Activated naive CD4-positive, alpha-beta T cell treated with Interleukin-2 at 50 U/mL for 16 hours (primary cell): ENCODE results near the gene TBC1D4.
"Not testable (repeated sequence)": the region's sequence is repeated elsewhere in the genome, so short reads cannot be mapped to it uniquely, and the experiment has no call there.

Experiments used
- DNase-seq: peaks from one replicate; pipeline ENCODE4 v3.0.0-alpha.2; 2020

TBC1D4 gene

GRCh38 chr13:75316427-75316826 is 165.5 kb downstream of the TBC1D4 start:
- no peak for DNase-seq

GRCh38 chr13:75312884-75313520 is 169.0 kb downstream of the TBC1D4 start:
- peak; percentile 55 for DNase-seq

GRCh38 chr13:75309981-75310580 is 171.9 kb downstream of the TBC1D4 start:
- DNase-seq, result no peak

GRCh38 chr13:75308222-75308621 is 173.7 kb downstream of the TBC1D4 start:
- DNase-seq, result peak; percentile 36

DNA sequence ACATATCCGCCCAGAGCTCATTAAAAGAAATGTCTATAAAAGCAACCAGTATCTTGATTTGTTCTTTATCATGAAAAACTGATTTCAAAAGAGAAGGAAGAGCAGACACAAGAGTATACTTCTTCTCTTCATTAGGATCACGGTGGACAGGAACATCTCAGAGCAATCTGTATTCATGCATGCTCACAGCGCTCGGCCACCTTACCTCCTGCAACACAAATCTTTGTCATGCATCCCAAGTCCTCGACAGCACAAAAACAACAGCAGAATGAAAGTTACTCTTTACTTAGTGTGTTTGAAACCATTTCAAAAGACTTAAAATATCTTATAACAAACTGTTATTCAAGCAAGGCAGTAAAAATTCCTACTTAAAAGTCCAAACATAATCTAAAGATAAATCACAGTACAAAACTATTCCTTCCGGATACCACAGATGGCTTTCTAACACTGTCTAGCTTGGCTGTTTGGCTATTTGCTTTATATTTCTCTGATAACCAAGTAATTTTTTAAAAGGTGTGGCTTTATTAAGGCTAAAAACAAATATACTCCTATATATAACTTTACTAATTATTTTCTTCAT is 174.5 kb downstream of the TBC1D4 start:
- no peak for DNase-seq

DNA sequence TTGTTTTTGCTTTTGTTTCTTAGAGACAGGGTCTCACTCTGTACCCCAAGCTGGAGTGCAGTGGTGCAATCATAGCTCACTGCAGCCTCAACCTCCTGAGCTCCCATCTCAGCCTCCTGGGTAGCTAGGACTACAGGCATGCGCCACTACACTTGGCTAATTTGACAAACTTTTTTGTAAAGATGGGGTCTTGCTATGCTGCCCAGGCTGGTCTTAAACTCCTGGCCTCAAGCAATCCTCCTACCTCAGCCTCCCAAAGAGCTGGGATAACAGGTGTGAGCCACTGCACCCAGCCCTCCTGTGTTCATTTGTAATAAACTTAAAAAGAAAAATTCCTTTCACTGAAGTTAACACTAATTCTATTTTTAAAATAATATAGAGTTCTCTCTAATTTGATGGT is 175.0 kb downstream of the TBC1D4 start:
- not testable (repeated sequence) for DNase-seq

GRCh38 chr13:75305059-75305458 is 176.9 kb downstream of the TBC1D4 start:
- no peak for DNase-seq

- no peak for DNase-seq
These were observed 178.7 kb downstream of the TBC1D4 start for GRCh38 chr13:75303263-75303662.

DNA sequence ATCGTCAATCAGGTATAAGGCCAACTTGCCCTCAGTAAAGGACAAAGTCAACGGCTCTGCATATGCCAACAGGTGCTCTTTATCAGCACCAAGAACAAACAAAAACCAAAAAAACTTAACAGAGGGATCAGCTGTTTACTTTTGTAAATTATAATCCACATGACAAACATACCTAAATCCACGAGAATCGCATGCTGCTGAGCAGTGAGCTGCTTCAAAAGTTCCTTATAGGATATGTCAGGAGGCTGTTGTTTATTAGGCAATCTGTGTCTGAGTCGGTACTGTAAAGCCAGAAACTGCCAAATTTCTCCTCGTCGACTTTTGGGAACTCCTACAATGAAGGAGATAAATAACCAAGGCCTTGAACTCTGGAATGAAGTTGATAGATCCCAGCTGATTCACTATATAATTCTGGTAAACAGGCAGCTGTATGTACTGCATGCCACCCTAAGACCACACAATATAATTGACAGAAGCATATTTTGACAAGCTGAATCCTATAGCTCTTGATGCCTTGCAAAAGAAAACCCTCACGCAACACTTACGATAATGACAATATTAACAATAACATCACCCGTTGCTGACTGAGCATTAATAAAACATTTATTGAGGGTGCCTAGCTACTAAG is 179.8 kb downstream of the TBC1D4 start:
- no peak for DNase-seq

DNA sequence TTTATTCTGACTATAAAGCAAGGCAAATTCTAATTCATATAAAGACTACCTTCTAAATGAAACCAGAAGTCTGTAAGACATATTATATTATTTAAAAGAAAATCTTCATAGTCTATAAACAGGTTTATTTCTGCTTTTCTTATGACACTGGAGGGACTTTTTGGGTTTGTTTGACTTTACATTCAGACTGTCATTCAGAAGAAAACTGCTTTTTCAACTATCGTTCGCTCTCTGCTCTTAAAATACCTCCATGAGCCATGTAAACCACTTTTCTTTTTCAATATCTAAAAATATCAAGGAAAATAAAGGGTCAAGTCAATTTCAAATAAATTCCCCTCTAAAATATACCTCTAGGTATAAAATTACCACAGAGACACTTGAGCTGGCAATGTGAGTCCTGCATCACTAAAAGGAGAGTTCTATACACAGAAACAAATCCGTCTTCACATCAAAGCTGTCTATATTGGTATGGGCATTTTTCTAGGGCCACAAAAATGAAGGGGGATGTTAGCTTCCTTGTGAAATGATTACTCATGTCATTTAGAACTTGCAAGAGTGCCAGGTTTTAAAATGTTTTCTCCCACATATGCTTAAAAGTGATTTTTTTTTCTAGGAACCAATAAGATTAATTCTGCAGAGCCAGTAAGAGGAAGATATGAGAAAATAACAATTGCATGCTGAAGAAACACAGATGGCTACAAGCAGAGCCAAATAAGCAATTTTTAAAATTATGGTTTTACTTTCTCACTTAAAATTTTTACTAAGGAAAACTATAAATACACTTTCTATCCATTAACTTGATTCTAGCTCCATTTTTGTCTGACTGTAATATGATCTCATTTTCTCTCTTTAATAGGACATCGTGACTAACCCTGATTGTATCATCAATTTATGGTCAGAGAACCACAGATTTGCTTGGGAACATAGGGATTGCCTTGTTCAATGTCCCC is 181.8 kb downstream of the TBC1D4 start:
- DNase-seq, result no peak

- no peak for DNase-seq
These were observed 182.7 kb downstream of the TBC1D4 start for GRCh38 chr13:75299246-75299645.

GRCh38 chr13:75296641-75297040 is 185.3 kb downstream of the TBC1D4 start:
- DNase-seq, result no peak

- no peak for DNase-seq
These were observed 186.8 kb downstream of the TBC1D4 start for GRCh38 chr13:75295201-75295600.

GRCh38 chr13:75294110-75294509 is 187.9 kb downstream of the TBC1D4 start:
- DNase-seq, result no peak

DNA sequence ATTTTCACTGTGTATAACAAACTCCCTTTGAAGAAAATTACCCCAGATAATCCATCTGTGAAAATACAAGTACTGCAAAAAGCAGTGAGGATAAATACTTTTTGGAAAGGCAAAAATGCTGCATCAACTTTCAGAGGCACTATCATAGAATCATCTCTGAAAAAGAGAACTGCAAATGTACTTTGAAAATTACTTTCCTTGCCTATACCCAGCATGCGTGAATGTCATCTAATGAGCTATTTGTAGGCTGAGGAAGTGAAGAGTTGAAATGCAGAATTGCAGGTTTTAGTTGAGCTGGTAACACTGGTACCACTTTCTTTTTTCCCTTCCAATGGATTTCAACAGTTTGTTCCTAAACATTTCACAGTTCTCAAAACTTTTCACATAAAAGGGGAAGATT is 196.7 kb downstream of the TBC1D4 start:
- no peak for DNase-seq

DNA sequence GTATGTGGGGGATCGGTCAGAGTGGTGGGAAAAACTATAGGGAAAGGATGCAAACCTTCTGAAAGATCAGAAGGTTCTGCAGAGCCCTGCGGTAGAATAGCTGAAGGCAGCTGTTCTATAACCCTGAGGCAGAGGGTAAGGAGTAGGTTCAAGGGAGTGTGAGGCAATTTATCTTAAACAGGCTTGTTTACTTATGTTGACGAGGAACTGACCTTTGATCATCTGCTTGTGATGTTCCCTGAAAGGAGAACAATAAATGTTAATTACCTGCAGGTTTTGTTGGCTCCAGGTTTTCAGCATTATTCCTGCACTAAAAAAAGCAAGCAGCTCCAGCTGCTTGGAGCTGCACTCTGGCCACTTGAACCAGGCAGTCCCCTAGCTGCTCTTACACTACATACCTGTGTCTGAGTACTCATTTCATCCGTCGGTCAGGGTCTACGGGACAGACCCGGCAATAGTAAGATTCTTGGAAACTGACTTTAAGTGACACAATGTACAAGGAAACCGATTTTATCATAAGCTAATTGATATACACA is 202.1 kb downstream of the TBC1D4 start:
- DNase-seq, result no peak

DNA sequence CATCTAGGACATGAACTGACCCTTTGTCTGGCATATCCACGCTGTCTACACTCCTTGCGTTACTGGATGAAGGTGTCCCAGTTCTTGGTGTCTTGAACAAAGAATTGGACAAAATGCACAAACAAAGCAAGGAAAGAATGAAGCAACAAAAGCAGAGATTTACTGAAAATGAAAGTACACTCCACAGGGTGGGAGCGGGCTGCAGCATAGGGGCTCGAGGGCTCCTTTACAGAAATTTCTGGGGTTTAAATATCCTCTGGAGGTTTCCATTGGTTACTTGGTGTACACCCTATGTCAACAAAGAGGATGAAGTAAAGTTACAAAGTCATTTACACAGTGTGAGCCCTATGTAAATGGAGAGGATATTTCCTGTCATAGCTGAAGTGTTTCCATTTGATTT is 208.3 kb downstream of the TBC1D4 start:
- DNase-seq, result not testable (repeated sequence)

DNA sequence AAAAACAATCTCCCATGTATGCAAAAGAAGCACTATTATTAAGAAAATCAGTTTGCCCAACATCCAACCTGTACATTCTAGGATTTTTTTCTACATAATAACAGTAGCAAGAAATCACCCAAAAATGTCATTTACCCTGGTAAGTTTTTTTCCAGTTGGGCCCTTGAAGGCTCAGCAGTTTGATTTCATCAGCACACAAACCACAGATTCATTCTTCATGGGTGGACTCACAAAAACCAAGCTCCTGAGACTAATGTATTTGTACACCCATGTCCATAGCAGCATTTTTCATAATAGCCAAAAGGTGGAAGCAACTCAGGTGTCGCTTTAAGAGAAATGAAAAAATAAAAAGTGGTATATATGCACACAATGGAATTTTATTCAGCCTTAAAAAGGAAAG is 210.1 kb downstream of the TBC1D4 start:
- no peak for DNase-seq

DNA sequence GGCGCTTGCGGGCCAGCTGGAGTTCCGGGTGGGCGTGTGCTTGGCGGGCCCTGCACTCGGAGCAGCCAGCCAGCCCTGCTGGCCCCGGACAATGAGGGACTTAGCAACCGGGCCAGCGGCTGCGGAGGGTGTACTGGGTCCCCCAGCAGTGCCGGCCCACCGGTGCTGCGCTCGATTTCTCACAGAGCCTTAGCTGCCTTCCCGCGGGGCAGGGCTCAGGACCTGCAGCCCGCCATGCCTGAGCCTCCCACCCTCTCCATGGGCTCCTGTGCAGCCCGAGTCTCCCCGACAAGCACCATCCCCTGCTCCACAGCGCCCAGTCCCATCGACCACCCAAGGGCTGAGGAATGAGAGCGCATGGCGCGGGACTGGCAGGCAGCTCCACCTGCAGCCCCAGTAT is 213.5 kb downstream of the TBC1D4 start:
- not testable (repeated sequence) for DNase-seq

DNA sequence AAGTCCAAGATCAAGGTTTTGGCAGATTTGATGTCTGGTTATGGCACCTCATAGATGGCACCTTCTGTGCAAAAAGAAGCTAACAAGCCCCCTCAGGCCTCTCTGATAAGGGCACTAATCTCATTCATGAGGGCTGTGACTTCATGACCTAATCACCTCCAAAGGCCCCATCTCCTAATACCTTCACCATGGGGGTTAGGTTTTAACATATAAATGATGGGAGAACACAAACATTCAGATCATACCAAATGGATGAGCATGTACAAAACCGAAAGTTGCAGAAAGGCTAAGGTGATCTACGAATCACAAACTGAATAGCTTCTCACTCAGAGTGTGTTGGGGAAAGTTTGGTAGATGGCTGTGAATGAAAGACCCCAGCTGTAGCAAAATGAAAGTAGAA is 217.4 kb downstream of the TBC1D4 start:
- no peak for DNase-seq

- DNase-seq, result no peak
These were observed 218.1 kb downstream of the TBC1D4 start for GRCh38 chr13:75263741-75264407.

- DNase-seq, result no peak
These were observed 223.7 kb downstream of the TBC1D4 start for GRCh38 chr13:75258159-75258782.
